ENCODE data around the gene FSHR. TPM values are rescaled to one million over a fixed set of nuclear protein-coding genes. Genes with fewer than 3 reads are reported as not detected.

Gene FSHR
- total RNA-seq, 1 donor from 2014 or later = not detected

GRCh38 chr2:49165662-49166061 is 11.3 kb upstream of the FSHR start:
- Histone ChIP-seq H3K4me3 (ENCODE audit: low read depth, low read length) (no peak overlapping the region), H3K27me3 (ENCODE audit: control insufficient read depth, insufficient read depth, low read length) (no peaks in the 10 kb centered on the region), H3K36me3 (ENCODE audit: control insufficient read depth, insufficient read depth, low read length) (no peaks in the 10 kb centered on the region)
- TF ChIP-seq, protein P1, sequence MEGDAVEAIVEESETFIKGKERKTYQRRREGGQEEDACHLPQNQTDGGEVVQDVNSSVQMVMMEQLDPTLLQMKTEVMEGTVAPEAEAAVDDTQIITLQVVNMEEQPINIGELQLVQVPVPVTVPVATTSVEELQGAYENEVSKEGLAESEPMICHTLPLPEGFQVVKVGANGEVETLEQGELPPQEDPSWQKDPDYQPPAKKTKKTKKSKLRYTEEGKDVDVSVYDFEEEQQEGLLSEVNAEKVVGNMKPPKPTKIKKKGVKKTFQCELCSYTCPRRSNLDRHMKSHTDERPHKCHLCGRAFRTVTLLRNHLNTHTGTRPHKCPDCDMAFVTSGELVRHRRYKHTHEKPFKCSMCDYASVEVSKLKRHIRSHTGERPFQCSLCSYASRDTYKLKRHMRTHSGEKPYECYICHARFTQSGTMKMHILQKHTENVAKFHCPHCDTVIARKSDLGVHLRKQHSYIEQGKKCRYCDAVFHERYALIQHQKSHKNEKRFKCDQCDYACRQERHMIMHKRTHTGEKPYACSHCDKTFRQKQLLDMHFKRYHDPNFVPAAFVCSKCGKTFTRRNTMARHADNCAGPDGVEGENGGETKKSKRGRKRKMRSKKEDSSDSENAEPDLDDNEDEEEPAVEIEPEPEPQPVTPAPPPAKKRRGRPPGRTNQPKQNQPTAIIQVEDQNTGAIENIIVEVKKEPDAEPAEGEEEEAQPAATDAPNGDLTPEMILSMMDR (IDR thresholded peaks at IDR 0.05; ENCODE audit: insufficient read depth, low read length, poor library complexity, severe bottlenecking) = no peak
- DNase-seq (ENCODE audit: low read depth) = no peak

- Histone ChIP-seq H3K27me3 (ENCODE audit: control insufficient read depth, insufficient read depth, low read length) (no peaks in the 10 kb centered on the region), H3K36me3 (ENCODE audit: control insufficient read depth, insufficient read depth, low read length) (no peaks in the 10 kb centered on the region), H3K4me3 (ENCODE audit: low read depth, low read length) (no peak overlapping the region)
- no peak for DNase-seq (ENCODE audit: low read depth)
- TF ChIP-seq, protein P1 (IDR thresholded peaks at IDR 0.05; ENCODE audit: insufficient read depth, low read length, poor library complexity, severe bottlenecking) = no peak
Measured at GRCh38 chr2:49164729-49165128, 10.4 kb upstream of the FSHR start.

DNA sequence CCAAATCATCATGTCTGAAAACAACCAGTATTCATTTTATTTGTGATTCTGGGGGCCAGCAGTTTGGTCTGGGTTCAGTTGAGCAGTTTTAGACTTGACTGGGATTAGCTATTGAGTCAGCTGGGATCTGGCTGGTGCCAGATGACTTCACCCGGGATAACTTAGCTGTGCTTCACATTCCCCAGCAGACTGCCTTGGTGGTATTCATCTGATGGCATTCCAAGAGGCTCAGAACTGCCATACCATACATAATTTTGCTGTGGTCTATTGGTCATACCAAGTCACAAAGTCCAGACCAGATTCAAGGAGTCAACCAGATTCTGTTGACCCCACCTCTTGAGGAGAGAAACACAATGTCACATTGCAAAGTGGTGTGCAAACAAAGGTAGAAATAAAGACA is 7.8 kb upstream of the FSHR start:
- no peak overlapping the region for H3K4me3 ChIP-seq (ENCODE audit: low read depth, low read length)
- DNase-seq (ENCODE audit: low read depth) = no peak
- no peaks in the 10 kb centered on the region for H3K27me3 ChIP-seq (ENCODE audit: control insufficient read depth, insufficient read depth, low read length)
- H3K36me3 ChIP-seq (ENCODE audit: control insufficient read depth, insufficient read depth, low read length) = no peaks in the 10 kb centered on the region
- TF ChIP-seq, protein P1 (IDR thresholded peaks at IDR 0.05; ENCODE audit: insufficient read depth, low read length, poor library complexity, severe bottlenecking) = no peak

DNA sequence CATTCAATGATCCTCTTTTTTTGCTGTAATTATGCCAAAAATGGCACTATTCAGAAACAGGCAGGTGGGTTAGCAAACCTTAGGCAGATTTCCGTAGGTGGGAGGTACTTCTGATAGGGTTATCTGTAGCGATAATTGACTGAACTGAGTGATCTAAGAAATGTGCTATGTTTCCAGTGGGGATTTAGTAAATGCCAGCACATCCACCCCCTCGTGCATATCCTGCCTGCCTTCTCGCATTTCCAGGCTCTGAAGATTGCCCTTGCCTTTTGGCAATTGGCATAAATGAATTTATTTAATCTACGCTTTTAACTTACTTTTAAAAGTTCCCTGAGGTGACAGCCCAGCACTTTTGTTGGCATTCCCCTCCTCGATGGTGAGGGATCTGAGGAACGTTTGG is 576 bp upstream of the FSHR start:
- Histone ChIP-seq H3K36me3 (ENCODE audit: control insufficient read depth, insufficient read depth, low read length) (no peaks in the 10 kb centered on the region), H3K4me3 (ENCODE audit: low read depth, low read length) (no peak overlapping the region), H3K27me3 (ENCODE audit: control insufficient read depth, insufficient read depth, low read length) (no peaks in the 10 kb centered on the region)
- TF ChIP-seq, protein P1 (IDR thresholded peaks at IDR 0.05; ENCODE audit: insufficient read depth, low read length, poor library complexity, severe bottlenecking) = no peak
- no peak for DNase-seq (ENCODE audit: low read depth)

- Histone ChIP-seq H3K27me3 (ENCODE audit: control insufficient read depth, insufficient read depth, low read length) (no peaks in the 10 kb centered on the region), H3K4me3 (ENCODE audit: low read depth, low read length) (no peak overlapping the region), H3K36me3 (ENCODE audit: control insufficient read depth, insufficient read depth, low read length) (no peaks in the 10 kb centered on the region)
- TF ChIP-seq, protein P1 (IDR thresholded peaks at IDR 0.05; ENCODE audit: insufficient read depth, low read length, poor library complexity, severe bottlenecking) = no peak
- DNase-seq (ENCODE audit: low read depth) = no peak
Measured at GRCh38 chr2:49153252-49153651, 1.1 kb downstream of the FSHR start.

- TF ChIP-seq, protein P1 (IDR thresholded peaks at IDR 0.05; ENCODE audit: insufficient read depth, low read length, poor library complexity, severe bottlenecking) = no peak
Measured at GRCh38 chr2:49152824-49153223, 1.5 kb downstream of the FSHR start.

More at GRCh38 chr2:49152824-49153223, 1.5 kb downstream of the FSHR start:
- no peak for DNase-seq (ENCODE audit: low read depth)
- no peaks in the 10 kb centered on the region for H3K36me3 ChIP-seq (ENCODE audit: control insufficient read depth, insufficient read depth, low read length)
- H3K27me3 ChIP-seq (ENCODE audit: control insufficient read depth, insufficient read depth, low read length) = no peaks in the 10 kb centered on the region
- no peak overlapping the region for H3K4me3 ChIP-seq (ENCODE audit: low read depth, low read length)
